ENCODE measurements around the gene WNT3A. TPM values are rescaled to one million over a fixed set of nuclear protein-coding genes. Genes with fewer than 3 reads are reported as not detected.

The WNT3A gene
- total and polyA plus RNA-seq, 3 donors from 2014 or later: 0.08 to 0.19 (median 0.13) TPM

DNA sequence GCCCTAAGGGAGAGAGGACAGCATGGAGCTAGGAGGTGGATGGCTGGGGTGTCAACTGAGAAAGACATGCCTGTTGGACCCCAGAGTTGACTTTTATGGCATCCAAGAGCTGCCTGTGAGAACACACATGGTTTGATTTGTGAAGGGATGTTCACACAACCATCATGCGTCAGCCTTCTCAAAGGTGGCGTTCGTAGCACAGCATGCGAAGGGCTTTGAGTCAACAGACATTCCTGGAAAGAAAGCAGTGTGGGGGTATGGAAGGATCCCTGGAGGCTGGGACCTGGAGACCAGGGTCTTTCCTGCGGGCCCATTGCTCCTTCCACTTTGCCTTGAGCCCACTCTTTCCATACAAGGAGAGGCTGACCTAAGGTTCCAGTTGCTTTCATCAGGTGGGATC lies 6.4 kb upstream of the WNT3A start:
- TF ChIP-seq, protein P1, sequence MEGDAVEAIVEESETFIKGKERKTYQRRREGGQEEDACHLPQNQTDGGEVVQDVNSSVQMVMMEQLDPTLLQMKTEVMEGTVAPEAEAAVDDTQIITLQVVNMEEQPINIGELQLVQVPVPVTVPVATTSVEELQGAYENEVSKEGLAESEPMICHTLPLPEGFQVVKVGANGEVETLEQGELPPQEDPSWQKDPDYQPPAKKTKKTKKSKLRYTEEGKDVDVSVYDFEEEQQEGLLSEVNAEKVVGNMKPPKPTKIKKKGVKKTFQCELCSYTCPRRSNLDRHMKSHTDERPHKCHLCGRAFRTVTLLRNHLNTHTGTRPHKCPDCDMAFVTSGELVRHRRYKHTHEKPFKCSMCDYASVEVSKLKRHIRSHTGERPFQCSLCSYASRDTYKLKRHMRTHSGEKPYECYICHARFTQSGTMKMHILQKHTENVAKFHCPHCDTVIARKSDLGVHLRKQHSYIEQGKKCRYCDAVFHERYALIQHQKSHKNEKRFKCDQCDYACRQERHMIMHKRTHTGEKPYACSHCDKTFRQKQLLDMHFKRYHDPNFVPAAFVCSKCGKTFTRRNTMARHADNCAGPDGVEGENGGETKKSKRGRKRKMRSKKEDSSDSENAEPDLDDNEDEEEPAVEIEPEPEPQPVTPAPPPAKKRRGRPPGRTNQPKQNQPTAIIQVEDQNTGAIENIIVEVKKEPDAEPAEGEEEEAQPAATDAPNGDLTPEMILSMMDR (IDR thresholded peaks at IDR 0.05): no peak
- TF ChIP-seq POLR2A (IDR thresholded peaks at IDR 0.05): no peak
- no peak for DNase-seq
- WGBS, 2 donors: 94 to 95% methylated on average over 5 of the region's 5 CpGs
- no peaks in the 10 kb centered on the region for H3K27me3 ChIP-seq
- intact Hi-C loops (cut with DNase I; ENCODE audit: low total_unique reads): no loop called here
- no peak overlapping the region for H3K27ac ChIP-seq
- H3K4me1 ChIP-seq: no peaks in the 10 kb centered on the region
- no peak overlapping the region for H3K4me3 ChIP-seq
- H3K36me3 ChIP-seq (ENCODE audit: low read depth, missing control alignments): no peaks in the 10 kb centered on the region
- no peaks in the 10 kb centered on the region for H3K9me3 ChIP-seq

GRCh38 chr1:228000836-228001563 lies 5.8 kb upstream of the WNT3A start:
- Histone ChIP-seq H3K4me1 (no peaks in the 10 kb centered on the region), H3K27ac (no peak overlapping the region), H3K9me3 (no peaks in the 10 kb centered on the region), H3K4me3 (no peak overlapping the region), H3K27me3 (no peaks in the 10 kb centered on the region), H3K36me3 (ENCODE audit: low read depth, missing control alignments) (no peaks in the 10 kb centered on the region)
- no peak for TF ChIP-seq POLR2A (IDR thresholded peaks at IDR 0.05)
- TF ChIP-seq, protein P1 (IDR thresholded peaks at IDR 0.05): no peak
- no peak for DNase-seq
- 84 to 90% methylated on average over 11 to 13 of the region's 13 CpGs for WGBS, 2 donors
- intact Hi-C loops (cut with DNase I; ENCODE audit: low total_unique reads): no loop called here

- H3K36me3 ChIP-seq (ENCODE audit: low read depth, missing control alignments): no peaks in the 10 kb centered on the region
- no peaks in the 10 kb centered on the region for H3K4me1 ChIP-seq
- TF ChIP-seq, protein P1 (IDR thresholded peaks at IDR 0.05): no peak
- no peak for TF ChIP-seq POLR2A (IDR thresholded peaks at IDR 0.05)
- 76 to 77% methylated on average over 14 to 15 of the region's 15 CpGs for WGBS, 2 donors
- DNase-seq: no peak
- no peaks in the 10 kb centered on the region for H3K27me3 ChIP-seq
- H3K27ac ChIP-seq: no peak overlapping the region
- no peak overlapping the region for H3K4me3 ChIP-seq
- intact Hi-C loops (cut with DNase I; ENCODE audit: low total_unique reads): no loop called here
- no peaks in the 10 kb centered on the region for H3K9me3 ChIP-seq
These were observed 4.9 kb upstream of the WNT3A start for GRCh38 chr1:228001738-228002535.

DNA sequence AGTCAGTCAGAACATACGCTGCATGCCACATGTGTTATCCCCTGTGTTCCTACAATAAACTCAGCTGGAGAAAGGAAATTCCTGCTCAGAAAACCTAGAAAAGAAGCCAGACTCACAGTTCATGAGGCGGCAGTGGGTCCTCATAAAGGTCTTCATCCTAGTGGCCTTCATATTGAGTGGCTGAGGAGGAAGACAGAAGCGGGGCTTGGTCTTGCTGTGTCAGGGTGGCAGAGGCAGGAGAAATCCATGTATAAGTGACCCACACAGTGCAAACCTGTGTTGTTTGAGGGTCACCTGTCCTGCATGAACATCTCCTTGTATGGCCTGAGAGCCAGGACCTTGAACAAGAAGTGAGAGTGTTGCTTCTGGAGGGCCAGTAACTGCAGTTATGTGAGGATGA lies 4.0 kb upstream of the WNT3A start:
- no peaks in the 10 kb centered on the region for H3K9me3 ChIP-seq
- no peaks in the 10 kb centered on the region for H3K4me1 ChIP-seq
- TF ChIP-seq POLR2A (IDR thresholded peaks at IDR 0.05): no peak
- TF ChIP-seq, protein P1 (IDR thresholded peaks at IDR 0.05): no peak
- WGBS, 2 donors: 93 to 96% methylated on average over 3 of the region's 3 CpGs
- no peak for DNase-seq
- no peak overlapping the region for H3K27ac ChIP-seq
- H3K4me3 ChIP-seq: no peak overlapping the region
- no peaks in the 10 kb centered on the region for H3K36me3 ChIP-seq (ENCODE audit: low read depth, missing control alignments)
- H3K27me3 ChIP-seq: no peaks in the 10 kb centered on the region
- intact Hi-C loops (cut with DNase I; ENCODE audit: low total_unique reads): no loop called here
